Left lung (tissue), 10 donors: ENCODE measurements around the gene NFATC1. TPM values are rescaled to one million over a fixed set of nuclear protein-coding genes. Genes with fewer than 3 reads are reported as not detected.

Experiments
- ATAC-seq: fragments of 200-7000 bp; cut with Tn5 transposase; one replicate; pipeline ENCODE4 v1.9.1; 2020; ENCODE audit warnings: moderate library complexity
- DNase-seq, 4 donors: peaks; one replicate each; pipeline ENCODE4 v3.0.0-alpha.2; 2013 to 2020
- H3K27ac ChIP-seq, 2 donors: fragments of 200-600 bp; sonication (generic) in 1 of 2; one replicate each; pipeline versions ENCODE4 v1.5.0 to v1.8.0; 2020 to 2021
- H3K27me3 ChIP-seq, 2 donors: fragments of 200-600 bp; sonication (generic) in 1 of 2; one replicate each; pipeline versions ENCODE4 v1.5.0 to v1.8.0; 2020 to 2021
- H3K36me3 ChIP-seq, 2 donors: fragments of 200-600 bp; sonication (generic) in 1 of 2; one replicate each; pipeline versions ENCODE4 v1.5.0 to v1.8.0; 2020 to 2021
- H3K4me1 ChIP-seq, 2 donors: fragments of 200-600 bp; one replicate each; pipeline ENCODE4 v1.8.0; 2021
- H3K4me3 ChIP-seq, 2 donors: fragments of 200-600 bp; sonication (generic) in 1 of 2; one replicate each; pipeline versions ENCODE4 v1.5.0 to v1.8.0; 2020 to 2021; ENCODE audit warnings: mild to moderate bottlenecking in 1 of 2
- H3K9me3 ChIP-seq, 2 donors: fragments of 200-600 bp; sonication (generic) in 1 of 2; one replicate each; pipeline versions ENCODE4 v1.5.0 to v1.8.0; 2020 to 2021
- CTCF ChIP-seq, 2 donors: fragments of 200-600 bp; sonication (generic) in 1 of 2; IDR thresholded peaks; one replicate each; pipeline versions ENCODE4 v1.5.0 to v1.8.0; 2021; ENCODE audit warnings: antibody characterized with exemption in 2 of 2
- intact Hi-C, 2 donors: fragments of 100-400 bp; cut with DNase I; formaldehyde crosslinking; loops; one replicate each; pipeline versions ENCODE4 v1.11.2 to v1.14.2; 2022
- polyA plus RNA-seq, 6 donors: library from polyadenylated mRNA; unstranded; fragments of 120-200 nt; gene quantifications; one replicate each; pipeline ENCODE4 v1.2.1, GENCODE V29; 2013; ENCODE audit not compliant: insufficient read length in 6 of 6
- total RNA-seq, 2 donors: library from RNA; stranded (reverse); fragmentation: NEBNext Ultra II Directional; extraction: Animal tissue kit (Norgen Biotek cat#: 25700); gene quantifications; one replicate each; pipeline ENCODE4 v1.2.1, GENCODE V29; 2021
- donor health status: DM: no; HTN: yes; CAD: no.
- donor health status: DM: no; HTN: no; CAD: no.

NFATC1 gene
- total and polyA plus RNA-seq, 8 donors, result 6.5 to 17.1 (median 8.0) TPM

GRCh38 chr18:79520478-79521390 lies 125.0 kb downstream of the NFATC1 start:
- Histone ChIP-seq H3K9me3 (no peaks in the 10 kb centered on the region), H3K4me1 (peaks cover 1 to 34% of the 10 kb centered on the region in 2 donors), H3K4me3 (no peak overlapping the region), H3K27ac (no peak overlapping the region), H3K36me3 (no peaks in the 10 kb centered on the region), H3K27me3 (peaks cover 0 to 8% of the 10 kb centered on the region in 2 donors)
- intact Hi-C loops, result no loop called here
- no peak for TF ChIP-seq CTCF (IDR thresholded peaks at IDR 0.05)
- ATAC-seq (no peak), DNase-seq (peak in 1 of 4 donors; percentile 12)

- no peaks in the 10 kb centered on the region for H3K9me3 ChIP-seq
- intact Hi-C loops, result no loop called here
Observed at GRCh38 chr18:79521416-79522205, 125.9 kb downstream of the NFATC1 start.

GRCh38 chr18:79522451-79523205 lies 126.9 kb downstream of the NFATC1 start:
- ATAC-seq (no peak), DNase-seq (peak in 1 of 4 donors; percentile 26)
- peaks cover 9 to 34% of the 10 kb centered on the region in 2 donors for H3K4me1 ChIP-seq
- H3K9me3 ChIP-seq, result no peaks in the 10 kb centered on the region
- peaks cover 0 to 8% of the 10 kb centered on the region in 2 donors for H3K27me3 ChIP-seq
- peaks cover 0 to 1% of the 10 kb centered on the region in 2 donors for H3K36me3 ChIP-seq
- H3K4me3 ChIP-seq, result no peak overlapping the region
- no peak for TF ChIP-seq CTCF (IDR thresholded peaks at IDR 0.05)
- no peak overlapping the region for H3K27ac ChIP-seq
- intact Hi-C loops, result no loop called here

More at GRCh38 chr18:79521416-79522205, 125.9 kb downstream of the NFATC1 start:
- no peak overlapping the region for H3K27ac ChIP-seq
- no peak for TF ChIP-seq CTCF (IDR thresholded peaks at IDR 0.05)
- peak in 1 of 4 donors; percentile 20 for DNase-seq
- ATAC-seq, result no peak
- peaks cover 9 to 42% of the 10 kb centered on the region in 2 donors for H3K4me1 ChIP-seq
- no peak overlapping the region for H3K4me3 ChIP-seq
- no peaks in the 10 kb centered on the region for H3K36me3 ChIP-seq
- H3K27me3 ChIP-seq, result peaks cover 0 to 8% of the 10 kb centered on the region in 2 donors

- ATAC-seq (no peak), DNase-seq (peak in 1 of 4 donors; percentile 10)
- Histone ChIP-seq H3K4me3 (no peak overlapping the region), H3K36me3 (peaks cover 0 to 5% of the 10 kb centered on the region in 2 donors), H3K27ac (no peak overlapping the region), H3K9me3 (no peaks in the 10 kb centered on the region), H3K27me3 (peaks cover 0 to 8% of the 10 kb centered on the region in 2 donors), H3K4me1 (peaks cover 9 to 31% of the 10 kb centered on the region in 2 donors)
- no peak for TF ChIP-seq CTCF (IDR thresholded peaks at IDR 0.05)
- intact Hi-C loops, result no loop called here
Observed at GRCh38 chr18:79523206-79523735, 127.5 kb downstream of the NFATC1 start.
